GM18498 (cell line): ENCODE data around the gene GPR39.

Experiments
- ATAC-seq: cut with Tn5 transposase; IDR thresholded peaks from one replicate; pipeline ENCODE4 v1.9.1; 2021; ENCODE audit warnings: mild to moderate bottlenecking, moderate library complexity; ENCODE audit not compliant: unreplicated experiment

GPR39 gene

DNA sequence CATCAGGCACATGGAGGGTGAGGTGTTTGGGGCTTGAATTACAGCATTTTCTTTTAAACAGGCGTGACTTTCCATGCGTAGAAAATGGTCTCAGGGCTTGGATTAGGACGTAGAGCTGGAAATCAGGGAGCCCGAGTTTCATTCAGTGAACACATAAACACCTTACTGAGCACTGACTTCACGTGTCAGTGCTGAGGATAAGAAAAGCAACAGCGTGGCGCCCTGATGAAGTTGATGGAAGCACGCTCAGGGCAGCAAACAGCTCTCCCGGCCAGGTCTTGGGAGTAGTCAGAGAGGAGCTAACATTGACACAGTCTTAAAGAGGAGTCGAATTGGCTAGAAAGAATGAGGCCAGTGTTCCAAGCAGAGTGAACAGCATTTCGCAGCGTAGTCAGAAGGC, 142.7 kb downstream of the GPR39 start:
- no peak for ATAC-seq

DNA sequence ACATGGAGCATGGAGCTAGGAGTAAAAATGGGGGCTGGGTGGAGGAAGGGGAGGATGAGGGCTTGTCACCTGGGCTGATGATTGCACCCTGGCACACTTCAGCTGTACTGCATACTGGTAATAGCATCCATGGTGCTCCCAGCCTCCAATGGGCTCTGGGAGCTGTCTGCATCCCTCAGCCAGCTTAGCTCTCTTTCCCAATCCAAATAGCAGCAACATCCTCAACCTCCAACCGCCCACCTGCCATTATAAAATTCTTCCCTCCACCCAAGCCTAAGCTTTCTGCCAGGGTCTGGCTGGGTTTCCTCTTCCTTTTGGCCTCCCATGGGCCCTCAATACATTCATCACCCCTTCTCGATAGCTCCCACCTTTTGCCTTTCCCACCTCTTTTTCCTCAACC, 143.3 kb downstream of the GPR39 start:
- ATAC-seq = no peak

DNA sequence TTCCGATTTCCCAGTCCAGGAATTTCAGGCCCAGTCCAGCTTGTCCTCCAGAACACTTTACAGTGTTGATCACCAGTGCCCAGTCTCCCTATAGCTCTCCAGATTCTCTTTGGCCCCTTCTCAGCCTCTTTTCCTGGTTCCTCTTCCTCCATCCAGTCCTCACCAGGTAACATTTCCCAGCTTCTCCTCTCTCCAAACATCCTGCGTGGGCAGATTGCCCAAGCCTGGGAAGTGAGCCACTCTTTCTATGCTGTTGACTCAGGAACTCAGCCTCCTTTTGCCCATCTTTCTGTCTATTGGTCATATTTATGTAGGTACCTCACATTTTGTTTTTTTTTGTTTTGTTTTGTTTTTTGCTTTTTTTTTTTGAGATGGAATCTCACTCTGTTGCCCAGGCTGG, 144.0 kb downstream of the GPR39 start:
- no peak for ATAC-seq

DNA sequence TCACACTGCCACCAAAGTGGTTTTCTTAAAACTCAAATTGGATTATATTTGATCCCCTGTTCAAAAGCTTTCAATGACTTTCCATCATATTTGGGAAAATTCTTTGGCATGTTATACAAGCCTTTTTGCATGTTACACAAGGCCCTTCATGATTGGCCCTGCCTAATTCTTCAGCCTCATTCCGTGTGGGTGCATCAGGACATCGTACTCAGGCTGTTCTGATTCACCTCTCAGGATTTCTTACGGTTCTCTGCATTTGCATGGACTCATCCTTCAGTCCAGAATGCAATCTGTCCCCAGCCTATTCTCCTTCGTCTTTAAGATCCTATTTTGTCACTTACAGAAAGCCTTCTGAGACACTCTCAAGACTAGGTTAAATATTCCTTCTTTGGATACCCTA, 145.6 kb downstream of the GPR39 start:
- no peak for ATAC-seq

DNA sequence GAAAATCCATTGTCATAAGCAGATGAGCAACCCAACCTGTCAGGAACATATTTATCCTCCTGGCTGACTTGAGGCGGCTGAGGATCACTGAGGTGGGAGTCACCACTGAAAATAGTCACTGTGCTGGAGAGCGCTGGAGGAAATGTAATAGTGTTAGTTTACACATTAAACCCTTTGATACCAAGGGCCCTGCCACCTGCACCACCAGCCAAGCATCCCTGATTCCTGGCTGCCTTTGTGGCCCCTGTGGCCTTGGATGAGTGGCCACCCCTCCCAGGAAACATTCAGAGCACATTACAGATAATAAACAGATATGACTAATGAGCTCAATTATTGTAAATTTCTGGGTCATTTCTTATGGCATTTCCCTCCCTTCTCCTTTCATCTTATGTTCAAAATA, 147.5 kb downstream of the GPR39 start:
- ATAC-seq = no peak

DNA sequence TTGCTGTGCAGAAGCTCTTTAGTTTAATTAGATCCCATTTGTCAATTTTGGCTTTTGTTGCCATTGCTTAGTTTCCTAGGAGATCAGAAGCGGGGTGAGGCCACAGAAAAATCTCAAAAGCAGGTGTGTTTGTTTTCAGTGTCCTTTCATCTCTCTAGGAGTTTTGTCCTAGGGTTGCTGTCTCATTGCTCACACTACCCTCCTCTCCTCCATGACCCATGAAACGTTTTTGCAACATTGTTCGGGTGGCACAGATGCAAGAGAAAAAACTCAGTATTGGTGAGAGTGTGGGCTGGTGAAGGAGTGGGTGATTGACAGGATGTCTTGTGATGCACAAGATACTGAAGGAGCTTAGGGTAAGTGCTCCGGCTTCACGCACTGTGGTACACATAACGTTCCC, 149.8 kb downstream of the GPR39 start:
- ATAC-seq = no peak

DNA sequence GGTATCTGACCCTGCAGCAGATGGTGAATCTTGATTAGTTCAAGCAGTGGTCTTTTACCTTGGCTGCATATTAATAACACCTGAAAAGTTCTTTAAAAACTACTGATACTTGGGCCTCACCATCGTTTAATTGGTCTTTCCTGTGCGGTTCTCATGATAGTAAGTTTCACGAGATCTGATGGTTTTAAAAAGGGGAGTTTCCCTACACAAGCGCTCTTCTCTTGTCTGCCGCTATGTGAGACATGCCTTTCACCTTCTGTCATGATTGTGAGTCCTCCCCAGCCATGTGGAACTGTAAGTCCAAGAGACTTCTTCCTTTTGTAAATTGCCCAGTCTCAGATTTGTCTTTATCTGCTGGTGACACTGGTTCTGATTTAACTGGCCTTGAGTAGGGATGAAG, 151.1 kb downstream of the GPR39 start:
- no peak for ATAC-seq

DNA sequence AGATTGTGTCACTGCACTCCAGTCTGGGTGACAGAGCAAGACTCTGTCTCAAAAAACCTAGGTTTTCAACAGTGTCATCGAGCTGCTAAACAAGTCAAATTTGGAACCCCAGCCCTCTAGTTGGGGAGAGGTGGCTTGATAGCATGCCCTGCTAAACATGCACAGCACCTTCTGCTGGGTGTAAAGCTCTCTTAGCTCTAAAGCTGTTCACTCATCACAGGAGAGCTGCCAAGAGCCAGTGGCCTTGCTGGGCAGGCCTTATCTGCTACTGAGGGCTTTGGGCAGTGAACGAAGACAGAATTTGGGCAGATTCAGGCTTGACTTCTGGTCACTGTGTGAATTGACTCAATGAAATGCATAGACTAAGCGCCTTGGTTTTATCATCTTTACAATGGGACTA, 152.1 kb downstream of the GPR39 start:
- no peak for ATAC-seq

DNA sequence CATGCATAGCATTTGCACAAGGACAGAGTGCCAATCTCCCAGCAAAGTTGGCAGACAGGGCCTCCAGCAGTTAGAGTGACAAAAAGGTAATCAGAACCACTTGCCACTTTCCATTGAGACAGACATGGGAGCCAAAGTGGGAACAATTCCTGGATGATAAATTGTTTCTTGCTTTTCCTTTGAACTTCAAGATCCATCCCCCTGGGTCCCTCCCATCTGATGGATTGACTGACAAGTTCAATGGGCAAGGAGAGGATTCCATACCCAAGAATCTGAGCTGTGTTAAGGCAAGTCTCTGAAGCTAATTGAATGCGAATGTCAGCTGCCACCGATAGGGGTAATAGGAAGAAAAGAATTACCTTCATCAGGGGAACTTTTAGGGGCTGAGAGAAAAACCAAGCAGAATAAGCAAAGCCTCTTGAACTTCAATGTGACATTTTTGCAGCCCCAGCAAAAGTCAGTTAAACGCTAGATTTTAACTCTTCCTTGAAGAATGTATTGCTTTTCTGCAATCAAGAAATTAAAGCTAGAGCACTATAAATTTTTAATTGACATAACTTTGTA, 156.9 kb downstream of the GPR39 start:
- no peak for ATAC-seq

DNA sequence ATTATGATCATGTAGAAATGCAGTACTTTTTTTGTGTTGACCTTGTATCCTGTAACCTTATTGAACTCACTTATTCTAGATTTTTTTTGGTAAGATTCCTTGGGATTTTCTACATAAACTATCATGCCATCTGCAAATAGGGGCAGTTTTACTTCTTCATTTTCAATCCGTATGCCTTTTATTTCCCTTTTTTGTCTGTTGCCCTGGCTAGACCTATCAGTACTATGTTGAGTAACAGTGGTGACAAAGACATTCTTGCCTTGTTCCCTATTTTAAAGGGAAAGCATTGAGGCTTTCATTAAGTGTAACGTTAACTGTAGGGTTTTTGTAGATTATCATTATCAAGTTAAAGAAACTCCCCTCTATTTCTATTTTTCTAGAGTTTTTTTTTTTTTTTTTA, 161.1 kb downstream of the GPR39 start:
- no peak for ATAC-seq

DNA sequence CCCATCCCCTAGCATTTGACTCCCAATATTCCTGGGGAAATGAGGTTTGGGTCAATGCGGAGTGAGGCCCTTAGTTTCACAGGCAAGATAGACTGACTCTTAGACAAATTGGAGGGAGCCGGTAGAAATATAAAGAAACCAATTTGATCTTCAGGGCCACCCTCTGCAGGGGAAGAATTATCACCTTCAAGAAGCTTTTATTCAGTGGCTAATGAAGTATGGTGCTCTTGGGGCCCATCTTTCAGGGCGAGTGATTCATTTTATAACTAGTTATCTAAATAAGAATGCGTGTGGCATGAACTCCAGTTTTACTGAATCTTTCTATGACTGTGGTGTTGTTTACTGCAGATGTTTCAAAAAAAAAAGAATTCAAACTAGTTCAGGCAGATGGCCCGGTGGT, 165.0 kb downstream of the GPR39 start:
- ATAC-seq = no peak

DNA sequence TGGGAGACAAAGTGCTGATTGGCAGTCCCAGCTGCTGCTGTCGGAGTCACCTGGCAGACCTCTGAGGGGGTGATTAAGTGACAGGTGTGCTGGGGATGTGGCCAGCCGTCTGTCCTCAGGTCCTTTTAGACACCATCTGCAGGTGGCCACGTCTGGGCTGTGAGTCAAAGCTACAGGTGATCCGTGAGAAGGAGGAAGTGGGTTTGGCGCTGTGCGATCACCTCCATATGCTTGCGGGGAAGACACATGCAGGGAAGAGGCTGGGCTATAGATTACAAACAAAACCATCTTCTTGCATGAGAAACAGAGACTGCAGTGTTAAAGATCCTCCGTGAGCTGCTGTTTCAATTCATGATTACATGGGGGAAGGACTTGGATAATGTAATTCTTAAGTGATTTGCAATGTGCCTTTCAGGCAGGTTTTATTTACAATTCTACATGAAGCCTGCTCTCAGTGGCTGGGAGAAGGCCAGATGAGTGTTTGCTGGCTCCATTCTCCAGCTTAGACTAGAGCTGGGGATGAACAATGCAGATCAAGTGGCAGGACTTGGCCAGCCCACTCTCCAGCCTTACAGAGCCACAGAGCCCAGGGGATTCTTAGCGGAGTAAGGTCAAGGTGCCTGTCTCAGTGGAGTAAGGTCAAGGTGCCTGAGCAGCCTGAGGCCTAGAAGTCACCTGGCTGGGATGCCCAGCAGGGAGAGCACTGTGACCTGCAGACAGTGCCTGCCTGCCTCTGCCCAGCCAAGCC, 165.6 kb downstream of the GPR39 start:
- no peak for ATAC-seq

DNA sequence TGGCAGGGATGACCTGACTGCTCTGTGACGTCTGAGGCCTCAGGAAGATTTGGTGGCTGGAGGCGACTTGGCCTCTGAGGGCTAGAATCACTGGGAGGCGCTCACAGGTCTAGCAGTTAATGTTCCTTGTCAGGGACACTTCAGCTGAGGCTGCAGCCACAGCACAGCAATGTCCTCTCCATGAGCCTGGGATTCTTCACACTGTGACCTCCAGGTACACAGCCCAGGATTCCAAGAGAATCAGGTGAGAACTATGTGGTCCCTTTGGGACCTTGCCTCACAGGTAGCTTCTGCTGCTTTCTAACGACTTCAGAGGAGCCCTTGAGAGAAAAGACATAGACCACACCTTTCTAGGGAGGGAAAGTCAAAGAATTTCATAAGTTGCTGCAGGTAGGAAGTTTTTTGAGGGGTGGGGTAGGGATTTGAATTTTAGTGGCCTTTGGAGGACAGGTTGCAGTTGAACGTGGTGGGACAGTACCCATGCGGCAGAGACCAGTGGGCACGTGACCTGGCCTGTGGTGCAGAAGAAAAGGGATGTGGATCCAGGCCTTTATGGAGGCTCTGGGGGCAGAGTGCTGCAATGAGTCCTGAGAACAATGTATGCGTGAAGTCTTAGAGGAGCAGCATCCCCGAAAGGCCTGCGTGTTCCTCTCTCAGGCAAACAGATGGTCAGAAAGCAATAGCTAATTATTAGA, 167.2 kb downstream of the GPR39 start:
- ATAC-seq = no peak

DNA sequence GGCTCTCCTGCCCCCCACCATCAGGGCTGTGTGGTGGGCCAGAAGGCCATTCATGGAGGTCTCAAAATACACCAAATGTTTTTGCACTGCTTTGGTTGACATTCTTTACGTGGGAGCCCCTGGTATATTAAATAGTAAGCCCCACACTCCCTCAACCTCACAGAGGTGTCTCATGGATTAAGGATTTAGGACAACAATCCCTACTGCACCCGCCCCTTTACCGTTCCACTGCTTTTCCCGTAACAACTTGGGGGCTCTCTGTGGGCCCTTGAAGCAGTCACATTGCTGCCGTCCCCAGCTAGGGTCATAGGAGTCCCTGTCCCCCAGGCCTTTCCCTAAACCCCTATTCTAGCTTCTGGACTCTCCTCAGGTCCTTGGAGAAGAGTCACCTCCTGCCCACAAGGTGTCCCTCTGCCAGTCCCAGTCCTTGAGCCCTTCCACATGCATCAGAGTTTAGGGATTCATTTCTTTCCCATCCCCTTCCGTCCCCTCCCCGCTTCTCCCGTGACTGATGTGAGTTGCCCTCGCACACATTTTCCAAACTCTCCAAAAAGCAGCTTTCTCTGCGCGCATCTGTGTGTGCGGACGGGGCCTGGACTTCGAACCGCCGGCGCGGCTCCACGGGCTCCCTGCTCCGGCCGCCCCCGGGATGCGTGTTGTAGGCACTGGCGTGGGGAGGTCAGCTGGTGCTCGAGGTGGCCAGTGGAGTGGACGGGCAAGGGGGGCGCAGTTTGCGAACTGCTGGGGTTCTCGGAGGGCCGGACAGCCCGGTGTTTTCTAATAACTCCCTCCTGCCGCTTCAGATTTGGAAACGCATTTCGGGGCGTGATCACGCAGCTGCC, 168.6 kb downstream of the GPR39 start:
- ATAC-seq = no peak

DNA sequence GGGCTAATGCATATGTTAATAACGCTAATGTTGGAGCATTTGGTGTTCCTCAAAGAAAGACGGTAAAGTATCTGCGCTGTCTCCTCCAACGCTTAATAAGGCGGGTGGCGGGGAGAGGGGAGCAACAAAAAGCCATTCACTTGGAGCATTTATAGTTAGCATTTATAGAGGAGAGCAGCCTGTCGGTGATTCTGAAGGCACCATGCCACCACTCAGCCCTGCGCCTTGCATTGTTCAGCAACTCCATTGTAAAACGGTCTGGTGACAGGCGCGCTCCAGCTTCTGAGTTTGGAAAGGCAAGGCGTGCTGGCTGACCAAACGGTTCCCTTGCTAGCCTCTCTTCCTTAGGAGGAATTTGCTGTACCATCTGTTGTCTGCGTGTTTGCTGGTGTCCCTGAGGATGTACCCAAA, 169.5 kb downstream of the GPR39 start:
- no peak for ATAC-seq

DNA sequence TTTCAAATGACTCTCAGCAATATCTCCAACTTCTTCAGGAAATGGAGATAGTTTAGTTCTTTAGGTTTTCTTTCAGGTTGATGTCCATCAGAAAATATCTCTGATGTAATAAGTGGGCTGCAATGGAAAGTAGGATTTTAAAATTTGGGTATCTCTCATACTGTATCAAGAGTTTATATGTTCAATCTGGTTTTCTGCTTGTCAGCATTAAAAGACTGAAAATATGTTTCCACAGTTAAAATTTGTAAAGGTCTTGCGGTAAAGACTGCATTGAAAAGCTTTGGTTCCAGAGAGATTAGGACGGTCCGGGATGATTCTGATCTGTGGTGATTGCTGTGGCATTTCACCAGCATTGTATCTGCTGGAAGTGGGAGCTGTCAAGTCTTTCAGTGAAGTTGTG, 170.2 kb downstream of the GPR39 start:
- no peak for ATAC-seq

DNA sequence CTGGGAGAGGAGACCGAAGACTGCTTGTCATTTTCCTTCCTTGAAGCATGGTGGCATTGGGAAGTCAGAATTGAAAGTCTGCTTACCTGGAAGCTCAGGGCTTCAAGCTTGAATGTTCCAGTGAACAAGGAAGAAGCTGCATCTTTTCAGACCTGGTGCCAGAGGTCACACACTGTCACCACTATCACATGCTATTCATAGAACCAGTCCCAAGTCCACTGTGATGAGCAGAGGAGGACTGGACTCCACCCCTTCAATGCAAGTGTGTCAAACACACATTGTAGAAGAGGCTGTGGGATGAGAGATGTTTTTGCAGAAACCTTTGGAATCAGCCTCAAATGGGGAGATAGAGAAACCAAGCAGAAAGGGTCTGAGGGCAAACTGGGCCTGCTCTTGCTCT, 172.0 kb downstream of the GPR39 start:
- no peak for ATAC-seq

DNA sequence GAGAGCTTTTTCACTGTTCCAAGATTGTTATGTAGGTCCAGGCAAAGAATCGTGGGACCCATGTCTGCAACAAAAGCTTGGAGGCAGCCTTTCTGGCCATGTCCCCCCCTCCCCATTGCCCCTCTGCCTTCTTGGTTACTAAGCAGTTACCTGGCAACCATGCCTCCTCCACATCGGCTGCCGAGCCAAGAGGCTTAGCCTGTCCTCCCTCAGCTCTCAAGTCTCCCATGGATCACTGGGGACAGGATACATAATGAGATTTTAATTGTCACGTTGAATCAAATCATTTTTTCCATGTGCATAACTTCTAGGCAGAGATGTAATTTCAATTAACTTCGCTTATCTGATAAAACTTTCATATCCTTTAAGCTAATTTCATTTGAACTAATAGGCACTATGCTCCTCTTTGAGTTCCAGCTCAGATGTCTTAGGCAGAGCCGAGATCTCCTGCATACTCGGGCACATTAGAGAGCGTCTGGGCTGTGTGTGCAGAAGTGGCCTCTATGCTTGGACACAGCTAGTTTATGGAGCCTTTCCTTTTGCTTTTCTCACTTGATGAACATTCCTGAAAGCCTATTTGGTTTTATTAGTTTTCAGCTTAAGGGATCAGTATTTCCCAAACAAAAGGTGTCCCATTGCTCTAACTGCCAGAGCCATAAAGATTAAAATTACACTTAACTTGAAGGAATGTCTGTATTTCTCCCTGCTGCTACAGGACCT, 172.7 kb downstream of the GPR39 start:
- ATAC-seq = no peak

DNA sequence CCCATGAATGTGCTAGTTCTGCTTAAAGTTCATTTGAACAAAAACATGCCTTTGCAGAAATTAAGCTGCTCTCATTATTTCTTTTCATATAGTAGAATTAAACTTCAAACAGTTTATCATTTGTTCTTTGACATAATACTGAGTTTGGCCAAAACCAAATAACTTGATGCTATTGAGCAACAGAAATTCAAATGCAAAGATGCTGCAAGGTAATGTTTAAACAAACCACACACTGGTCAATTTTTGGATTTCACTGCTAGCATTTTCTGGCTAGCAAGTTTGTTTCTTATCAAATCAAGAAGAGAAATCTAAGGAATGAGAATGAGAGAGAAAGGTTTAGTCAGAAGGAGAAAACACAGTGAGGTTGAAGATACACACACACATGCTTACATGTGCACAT, 173.4 kb downstream of the GPR39 start:
- no peak for ATAC-seq

DNA sequence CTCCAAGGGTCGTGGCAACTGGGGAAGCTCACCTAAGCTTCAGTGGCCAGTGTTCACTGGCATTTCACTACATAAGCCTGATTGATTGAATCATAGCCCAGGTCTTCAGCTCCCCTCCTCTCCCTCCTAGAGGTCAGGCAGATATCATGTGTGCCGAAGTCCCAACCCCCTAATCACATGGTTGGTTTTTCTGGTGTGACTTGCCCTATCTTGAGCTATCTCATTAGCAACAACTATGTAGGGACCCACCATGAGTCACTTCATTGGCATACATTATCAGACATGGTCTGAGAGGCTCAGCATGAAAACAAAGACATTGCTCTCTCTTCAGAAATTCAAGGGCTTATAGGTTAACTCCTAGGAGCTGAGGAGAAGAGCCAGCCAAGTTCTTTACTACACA, 176.6 kb downstream of the GPR39 start:
- no peak for ATAC-seq

DNA sequence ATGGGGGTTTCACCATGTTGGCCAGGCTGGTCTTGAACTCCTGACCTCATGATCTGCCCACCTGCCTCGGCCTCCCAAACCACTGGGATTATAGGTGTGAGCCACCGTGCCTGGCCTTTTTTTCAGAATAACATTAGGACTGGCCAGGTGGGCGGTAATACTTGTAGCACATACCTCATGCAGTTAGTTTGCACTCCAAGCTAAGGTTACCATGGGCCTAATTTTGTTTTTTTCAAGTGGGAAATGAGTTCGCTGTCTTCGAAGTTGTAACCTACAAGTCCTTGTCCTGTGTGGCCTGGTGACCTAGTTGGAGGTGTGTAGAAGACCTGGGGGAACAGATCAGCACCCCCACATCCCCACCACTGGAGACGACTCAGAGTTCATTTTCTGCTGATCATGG, 178.6 kb downstream of the GPR39 start:
- no peak for ATAC-seq
